Endodermal cell (in vitro differentiated cells): Measurements from ENCODE around the gene UMODL1. TPM values are rescaled to one million over a fixed set of nuclear protein-coding genes. Genes with fewer than 3 reads are reported as not detected.

Source experiments
- DNase-seq: peaks from one replicate; pipeline ENCODE4 v3.0.0-alpha.2; 2017
- H3K27ac ChIP-seq: 2 replicates; pipeline ENCODE4 v1.5.1; 2013; ENCODE audit warnings: mild to moderate bottlenecking, low read depth, low read length, moderate library complexity
- H3K27me3 ChIP-seq: 2 replicates; pipeline ENCODE4 v1.6.1; 2013; ENCODE audit warnings: mild to moderate bottlenecking, low read length, moderate library complexity; ENCODE audit not compliant: insufficient read depth, control insufficient read depth, poor library complexity, severe bottlenecking
- H3K36me3 ChIP-seq: 2 replicates; pipeline ENCODE4 v1.7.0; 2013; ENCODE audit warnings: mild to moderate bottlenecking, low read length, moderate library complexity; ENCODE audit not compliant: control insufficient read depth, insufficient read depth
- H3K4me1 ChIP-seq: one replicate; pipeline ENCODE4 v1.7.0; 2013; ENCODE audit warnings: low read length; ENCODE audit not compliant: control insufficient read depth, insufficient read depth
- H3K4me3 ChIP-seq: 2 replicates; pipeline ENCODE4 v1.5.1; 2013; ENCODE audit warnings: mild to moderate bottlenecking, low read length, moderate library complexity
- H3K9ac ChIP-seq: 2 replicates; pipeline ENCODE4 v1.6.1; 2013; ENCODE audit warnings: mild to moderate bottlenecking, low read length, moderate library complexity; ENCODE audit not compliant: poor library complexity, severe bottlenecking; ENCODE audit errors: extremely low read depth
- H3K9me3 ChIP-seq: 2 replicates; pipeline ENCODE4 v1.6.1; 2013; ENCODE audit warnings: mild to moderate bottlenecking, low read length, moderate library complexity; ENCODE audit not compliant: control insufficient read depth
- H3K27ac Mint-ChIP-seq: 2 replicates; pipeline ENCODE4 v1.8.0; 2020; ENCODE audit warnings: mixed read lengths
- H3K27me3 Mint-ChIP-seq: 2 replicates; pipeline ENCODE4 v1.8.0; 2021; ENCODE audit warnings: mild to moderate bottlenecking, mixed read lengths; ENCODE audit not compliant: insufficient read depth
- H3K36me3 Mint-ChIP-seq: 2 replicates; pipeline ENCODE4 v1.8.0; 2020; ENCODE audit warnings: low read depth, mixed read lengths
- H3K4me1 Mint-ChIP-seq: 2 replicates; pipeline ENCODE4 v1.8.0; 2020; ENCODE audit warnings: mixed read lengths
- H3K4me3 Mint-ChIP-seq: 2 replicates; pipeline ENCODE4 v1.8.0; 2020; ENCODE audit warnings: mild to moderate bottlenecking, moderate library complexity, mixed read lengths
- H3K9me3 Mint-ChIP-seq: 2 replicates; pipeline ENCODE4 v1.8.0; 2020; ENCODE audit warnings: mild to moderate bottlenecking, mixed read lengths
- CTCF ChIP-seq: fragments of 200-600 bp; sonication (generic); conservative IDR thresholded peaks from 2 replicates; pipeline ENCODE4 v1.5.0; 2021; ENCODE audit warnings: antibody characterized with exemption, mild to moderate bottlenecking
- WGBS, 2 experiments: methylation state at CpG; one replicate each; pipeline versions ENCODE4 v1.1.5 to v1.1.7; 2013; ENCODE audit warnings: missing lambda C conversion rate in 2 of 2, mixed read lengths in 1 of 2; ENCODE audit not compliant: insufficient coverage in 1 of 2, insufficient read length in 1 of 2; 5-methylcytosine and 5-hydroxymethylcytosine counted together
- total RNA-seq, 2 donors: library from RNA; stranded (reverse); fragmentation: NEBNext Ultra II Directional in 1 of 2; extraction: Animal tissue kit (Norgen Biotek cat#: 25700) in 1 of 2; gene quantifications; 2 replicates in 1 of 2; 3 replicates in 1 of 2; pipeline ENCODE4 v1.2.1, GENCODE V29; 2021

UMODL1 gene
- total RNA-seq, 2 donors from 2014 or later: 0.24 to 0.49 TPM

GRCh38 chr21:42032266-42032665 lies 38.9 kb upstream of the UMODL1 start:
- H3K27ac Mint-ChIP-seq: no peak overlapping the region
- no peaks in the 10 kb centered on the region for H3K36me3 ChIP-seq
- no peak for TF ChIP-seq CTCF
- H3K27ac ChIP-seq: no peak overlapping the region
- H3K9me3 Mint-ChIP-seq: no peaks in the 10 kb centered on the region
- no peak for DNase-seq
- H3K4me1 Mint-ChIP-seq: peaks cover 7% of the 10 kb centered on the region
- no peaks in the 10 kb centered on the region for H3K9me3 ChIP-seq
- no peaks in the 10 kb centered on the region for H3K27me3 ChIP-seq
- no peak overlapping the region for H3K9ac ChIP-seq
- H3K4me3 Mint-ChIP-seq: no peak overlapping the region
- WGBS, 2 experiments: 97% methylated on average over 2 of the region's 2 CpGs; no CpG with 5 or more reads in 1 of the 2 experiments
- peaks cover 6% of the 10 kb centered on the region for H3K4me1 ChIP-seq
- no peaks in the 10 kb centered on the region for H3K27me3 Mint-ChIP-seq
- H3K36me3 Mint-ChIP-seq: no peaks in the 10 kb centered on the region
- H3K4me3 ChIP-seq: no peak overlapping the region

GRCh38 chr21:42032968-42033367 lies 38.1 kb upstream of the UMODL1 start:
- Histone ChIP-seq H3K27ac (no peak overlapping the region), H3K9ac (no peak overlapping the region), H3K9me3 (no peaks in the 10 kb centered on the region), H3K4me3 (no peak overlapping the region), H3K27me3 (no peaks in the 10 kb centered on the region), H3K36me3 (no peaks in the 10 kb centered on the region), H3K4me1 (peaks cover 6% of the 10 kb centered on the region)
- no peak for TF ChIP-seq CTCF
- no peak overlapping the region for H3K4me3 Mint-ChIP-seq
- H3K9me3 Mint-ChIP-seq: no peaks in the 10 kb centered on the region
- H3K4me1 Mint-ChIP-seq: peaks cover 7% of the 10 kb centered on the region
- 95 to 100% methylated on average over 1 to 3 of the region's 3 CpGs for WGBS, 2 experiments
- no peak for DNase-seq
- H3K27me3 Mint-ChIP-seq: no peaks in the 10 kb centered on the region
- H3K36me3 Mint-ChIP-seq: no peaks in the 10 kb centered on the region
- no peak overlapping the region for H3K27ac Mint-ChIP-seq

GRCh38 chr21:42036313-42036712 lies 34.8 kb upstream of the UMODL1 start:
- no peak for DNase-seq
- no peak overlapping the region for H3K4me3 ChIP-seq
- no peaks in the 10 kb centered on the region for H3K36me3 ChIP-seq
- Mint-ChIP-seq H3K27me3 (no peaks in the 10 kb centered on the region), H3K36me3 (no peaks in the 10 kb centered on the region), H3K27ac (no peak overlapping the region), H3K4me1 (peaks cover 5% of the 10 kb centered on the region), H3K4me3 (no peak overlapping the region), H3K9me3 (peaks cover 3% of the 10 kb centered on the region)
- H3K27me3 ChIP-seq: no peaks in the 10 kb centered on the region
- H3K27ac ChIP-seq: no peak overlapping the region
- no peaks in the 10 kb centered on the region for H3K4me1 ChIP-seq
- WGBS, 2 experiments: 83 to 95% methylated on average over 2 of the region's 2 CpGs
- H3K9ac ChIP-seq: no peak overlapping the region
- TF ChIP-seq CTCF: no peak
- no peaks in the 10 kb centered on the region for H3K9me3 ChIP-seq
